A673 (cell line): ENCODE data around the gene MEGF11. TPM values are rescaled to one million over a fixed set of nuclear protein-coding genes. Genes with fewer than 3 reads are reported as not detected.

ENCODE experiments used
- BruUV-seq: library from RNA; stranded (reverse); fragments of 400-500 nt; replicated peaks from 2 replicates; lab custom pipeline; 2021; lab: Mats Ljungman, UMichigan
- CTCF ChIA-PET: fragments of 300-600 bp; sonication (Branson Sonifier 250); formaldehyde crosslinking; loops from one replicate; lab custom pipeline; 2022; ENCODE audit warnings: antibody characterized with exemption; lab: Charles Lee
- POLR2A ChIA-PET: fragments of 300-600 bp; sonication (Branson Sonifier 250); formaldehyde crosslinking; loops from one replicate; lab custom pipeline; 2022; ENCODE audit warnings: antibody characterized with exemption; ENCODE audit not compliant: low non-redundant PET; lab: Charles Lee
- DNase-seq: peaks from one replicate; pipeline ENCODE4 v3.0.0-alpha.2; 2015; ENCODE audit warnings: low spot score
- H3K27ac ChIP-seq: fragments of 200-600 bp; sonication (generic); 2 replicates; pipeline ENCODE4 v1.5.1; 2016; ENCODE audit warnings: mixed run types, low read depth, mild to moderate bottlenecking, mixed read lengths, antibody characterized with exemption, low read length; ENCODE audit not compliant: poor library complexity, severe bottlenecking
- H3K27me3 ChIP-seq: fragments of 200-600 bp; sonication (generic); replicated peaks from 2 replicates; pipeline ENCODE4 v1.6.1; 2017; ENCODE audit warnings: mixed run types, low read depth, mild to moderate bottlenecking, mixed read lengths, antibody characterized with exemption, low read length; ENCODE audit not compliant: insufficient read depth, poor library complexity
- H3K36me3 ChIP-seq: fragments of 200-600 bp; sonication (generic); 2 replicates; pipeline ENCODE4 v1.6.1; 2016; ENCODE audit warnings: mixed run types, mild to moderate bottlenecking, mixed read lengths, antibody characterized with exemption, low read length; ENCODE audit not compliant: insufficient read depth, poor library complexity, severe bottlenecking
- H3K4me1 ChIP-seq: fragments of 200-600 bp; sonication (generic); 2 replicates; pipeline ENCODE4 v1.6.1; 2017; ENCODE audit warnings: mixed run types, mild to moderate bottlenecking, mixed read lengths, antibody characterized with exemption, low read length; ENCODE audit not compliant: insufficient read depth, poor library complexity, severe bottlenecking
- H3K4me3 ChIP-seq: fragments of 200-600 bp; sonication (generic); 2 replicates; pipeline ENCODE4 v1.5.1; 2016; ENCODE audit warnings: low read depth, mixed run types, mild to moderate bottlenecking, mixed read lengths, low read length; ENCODE audit not compliant: poor library complexity, severe bottlenecking
- H3K9me3 ChIP-seq: fragments of 200-600 bp; sonication (generic); 2 replicates; pipeline ENCODE4 v1.6.1; 2016; ENCODE audit warnings: mixed run types, low read depth, mild to moderate bottlenecking, mixed read lengths, antibody characterized with exemption, low read length; ENCODE audit not compliant: poor library complexity, severe bottlenecking
- EZH2 ChIP-seq: fragments of 200-600 bp; sonication (generic); IDR thresholded peaks from 2 replicates; pipeline ENCODE4 v1.6.1; 2017; ENCODE audit warnings: borderline replicate concordance, low read depth, mild to moderate bottlenecking, mixed read lengths, antibody characterized with exemption, low read length; ENCODE audit not compliant: poor library complexity, severe bottlenecking
- intact Hi-C: fragments of 100-400 bp; cut with micrococcal nuclease; formaldehyde crosslinking; loops from one replicate; pipeline ENCODE4 v1.10.0; 2022; ENCODE audit not compliant: unreplicated experiment
- total RNA-seq: library from RNA; stranded (reverse); gene quantifications from 2 replicates; pipeline ENCODE4 v1.2.3, GENCODE V29; 2021
- TF ChIP-seq, protein P1 (sequence below): fragments of 300-800, 200-600 bp; sonication (generic); conservative IDR thresholded peaks from 2 replicates; pipeline ENCODE4 v1.5.1; 2017; ENCODE audit warnings: low read depth, mild to moderate bottlenecking, antibody characterized with exemption, low read length, moderate library complexity, mixed read lengths

MEGF11 gene
- total RNA-seq, 1 experiment from 2014 or later, result 0.43 TPM

- no peak for TF ChIP-seq EZH2
- TF ChIP-seq, protein P1, sequence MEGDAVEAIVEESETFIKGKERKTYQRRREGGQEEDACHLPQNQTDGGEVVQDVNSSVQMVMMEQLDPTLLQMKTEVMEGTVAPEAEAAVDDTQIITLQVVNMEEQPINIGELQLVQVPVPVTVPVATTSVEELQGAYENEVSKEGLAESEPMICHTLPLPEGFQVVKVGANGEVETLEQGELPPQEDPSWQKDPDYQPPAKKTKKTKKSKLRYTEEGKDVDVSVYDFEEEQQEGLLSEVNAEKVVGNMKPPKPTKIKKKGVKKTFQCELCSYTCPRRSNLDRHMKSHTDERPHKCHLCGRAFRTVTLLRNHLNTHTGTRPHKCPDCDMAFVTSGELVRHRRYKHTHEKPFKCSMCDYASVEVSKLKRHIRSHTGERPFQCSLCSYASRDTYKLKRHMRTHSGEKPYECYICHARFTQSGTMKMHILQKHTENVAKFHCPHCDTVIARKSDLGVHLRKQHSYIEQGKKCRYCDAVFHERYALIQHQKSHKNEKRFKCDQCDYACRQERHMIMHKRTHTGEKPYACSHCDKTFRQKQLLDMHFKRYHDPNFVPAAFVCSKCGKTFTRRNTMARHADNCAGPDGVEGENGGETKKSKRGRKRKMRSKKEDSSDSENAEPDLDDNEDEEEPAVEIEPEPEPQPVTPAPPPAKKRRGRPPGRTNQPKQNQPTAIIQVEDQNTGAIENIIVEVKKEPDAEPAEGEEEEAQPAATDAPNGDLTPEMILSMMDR, result no peak
- ChIA-PET POLR2A (no interaction called here), CTCF (no interaction called here)
- Histone ChIP-seq H3K36me3 (no peaks in the 10 kb centered on the region), H3K4me1 (no peaks in the 10 kb centered on the region), H3K4me3 (no peak overlapping the region), H3K27ac (no peak overlapping the region), H3K27me3 (peaks cover 2% of the 10 kb centered on the region), H3K9me3 (no peaks in the 10 kb centered on the region)
- intact Hi-C loops, result no loop called here
- peak; percentile 24 for DNase-seq
- BruUV-seq, result no TSS peak
Measured at GRCh38 chr15:66008940-66009562, 244.5 kb downstream of the MEGF11 start.

GRCh38 chr15:66007663-66008262 lies 245.8 kb downstream of the MEGF11 start:
- Histone ChIP-seq H3K27me3 (peaks cover 3% of the 10 kb centered on the region), H3K36me3 (no peaks in the 10 kb centered on the region), H3K4me1 (no peaks in the 10 kb centered on the region), H3K9me3 (no peaks in the 10 kb centered on the region), H3K4me3 (no peak overlapping the region), H3K27ac (no peak overlapping the region)
- no TSS peak for BruUV-seq
- intact Hi-C loops, result no loop called here
- TF ChIP-seq EZH2, result no peak
- TF ChIP-seq, protein P1, result no peak
- ChIA-PET CTCF (no interaction called here), POLR2A (no interaction called here)
- DNase-seq, result no peak

DNA sequence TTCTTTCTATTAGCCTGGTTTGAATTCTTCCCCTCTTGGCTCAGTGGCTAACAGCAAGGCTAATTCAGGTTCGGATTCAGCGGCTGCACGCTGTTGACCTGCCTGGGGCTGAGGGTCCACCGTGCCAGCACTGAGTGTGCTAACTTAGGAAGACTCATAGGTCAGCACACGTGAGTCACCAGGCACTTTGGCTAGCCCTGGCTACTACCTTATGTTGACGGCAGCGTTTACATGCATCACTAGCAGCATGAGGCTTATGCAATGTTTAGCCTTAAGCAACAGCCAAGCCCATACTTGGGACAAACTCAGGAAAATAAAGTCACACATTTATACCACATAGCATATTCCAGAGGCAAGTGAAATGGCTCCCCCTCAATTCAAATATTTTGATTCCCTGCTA lies 246.6 kb downstream of the MEGF11 start:
- no peaks in the 10 kb centered on the region for H3K4me1 ChIP-seq
- H3K9me3 ChIP-seq, result no peaks in the 10 kb centered on the region
- DNase-seq, result no peak
- no peak overlapping the region for H3K27ac ChIP-seq
- intact Hi-C loops, result no loop called here
- BruUV-seq, result no TSS peak
- ChIA-PET CTCF (no interaction called here), POLR2A (no interaction called here)
- H3K36me3 ChIP-seq, result no peaks in the 10 kb centered on the region
- H3K27me3 ChIP-seq, result peaks cover 3% of the 10 kb centered on the region
- no peak overlapping the region for H3K4me3 ChIP-seq
- TF ChIP-seq EZH2, result no peak
- TF ChIP-seq, protein P1, result no peak
